Common myeloid progenitor, CD34-positive (primary cell): Measurements from ENCODE around the gene ALDH3B1.
"Not testable (repeated sequence)": the region's sequence is repeated elsewhere in the genome, so short reads cannot be mapped to it uniquely, and the experiment has no call there.

Experiments used
- CTCF ChIA-PET: fragments of 350-600 bp; sonication (Branson Sonifier 250); formaldehyde crosslinking; loops from one replicate; lab custom pipeline; 2021; ENCODE audit warnings: antibody characterized with exemption; lab: Charles Lee
- POLR2A ChIA-PET: fragments of 350-600 bp; sonication (Branson Sonifier 250); formaldehyde crosslinking; loops from one replicate; lab custom pipeline; 2021; ENCODE audit warnings: antibody characterized with exemption; lab: Charles Lee
- DNase-seq, 3 donors: peaks; one replicate each; pipeline versions ENCODE4 v3.0.0 to v3.0.0-alpha.2; 2013
- H3K27ac ChIP-seq, 2 experiments: 1 replicate in 1 of 2; 2 replicates in 1 of 2; pipeline ENCODE4 v1.7.0; 2013; ENCODE audit warnings: inconsistent platforms in 2 of 2, low read length in 2 of 2, mild to moderate bottlenecking in 2 of 2, low read depth in 1 of 2, moderate library complexity in 1 of 2; ENCODE audit not compliant: severe bottlenecking in 2 of 2, insufficient read depth in 1 of 2, poor library complexity in 1 of 2
- H3K27me3 ChIP-seq, 5 experiments: replicated peaks in 2 of 5; 1 replicate in 3 of 5; 2 replicates in 2 of 5; pipeline versions ENCODE4 v1.6.1 to v1.7.0; 2013; ENCODE audit warnings: low read length in 4 of 5, mild to moderate bottlenecking in 2 of 5, moderate library complexity in 2 of 5, inconsistent platforms in 1 of 5; ENCODE audit not compliant: insufficient read depth in 5 of 5, control insufficient read depth in 4 of 5
- H3K36me3 ChIP-seq, 4 experiments: 1 replicate in 2 of 4; 2 replicates in 2 of 4; pipeline versions ENCODE4 v1.6.1 to v1.7.0; 2013; ENCODE audit warnings: low read length in 3 of 4, control low read depth in 1 of 4, mild to moderate bottlenecking in 1 of 4; ENCODE audit not compliant: control insufficient read depth in 4 of 4, insufficient read depth in 4 of 4
- H3K4me1 ChIP-seq, 4 experiments: 1 replicate in 3 of 4; 2 replicates in 1 of 4; pipeline versions ENCODE4 v1.6.1 to v1.7.1; 2013; ENCODE audit warnings: low read length in 3 of 4, mild to moderate bottlenecking in 3 of 4, control low read depth in 1 of 4, inconsistent platforms in 1 of 4, moderate library complexity in 1 of 4; ENCODE audit not compliant: control insufficient read depth in 4 of 4, insufficient read depth in 4 of 4; ENCODE audit errors: control extremely low read depth in 1 of 4
- H3K4me3 ChIP-seq, 7 experiments: 1 replicate in 4 of 7; 2 replicates in 3 of 7; pipeline versions ENCODE4 v1.5.1 to v1.7.0; 2013; ENCODE audit warnings: mild to moderate bottlenecking in 7 of 7, low read length in 6 of 7, moderate library complexity in 6 of 7, inconsistent platforms in 2 of 7, low read depth in 2 of 7, control low read depth in 1 of 7; ENCODE audit not compliant: insufficient read depth in 4 of 7, control insufficient read depth in 1 of 7; ENCODE audit errors: extremely low read depth in 1 of 7
- H3K9me3 ChIP-seq, 5 experiments: 1 replicate in 4 of 5; 2 replicates in 1 of 5; pipeline versions ENCODE4 v1.6.1 to v1.7.1; 2013; ENCODE audit warnings: low read length in 4 of 5, mild to moderate bottlenecking in 2 of 5, inconsistent platforms in 1 of 5, low read depth in 1 of 5, moderate library complexity in 1 of 5; ENCODE audit not compliant: control insufficient read depth in 4 of 5, insufficient read depth in 2 of 5; ENCODE audit errors: control extremely low read depth in 1 of 5
- WGBS: methylation state at CpG from one replicate; pipeline ENCODE4 v1.1.5; 2013; ENCODE audit not compliant: insufficient coverage; 5-methylcytosine and 5-hydroxymethylcytosine counted together

Gene ALDH3B1

DNA sequence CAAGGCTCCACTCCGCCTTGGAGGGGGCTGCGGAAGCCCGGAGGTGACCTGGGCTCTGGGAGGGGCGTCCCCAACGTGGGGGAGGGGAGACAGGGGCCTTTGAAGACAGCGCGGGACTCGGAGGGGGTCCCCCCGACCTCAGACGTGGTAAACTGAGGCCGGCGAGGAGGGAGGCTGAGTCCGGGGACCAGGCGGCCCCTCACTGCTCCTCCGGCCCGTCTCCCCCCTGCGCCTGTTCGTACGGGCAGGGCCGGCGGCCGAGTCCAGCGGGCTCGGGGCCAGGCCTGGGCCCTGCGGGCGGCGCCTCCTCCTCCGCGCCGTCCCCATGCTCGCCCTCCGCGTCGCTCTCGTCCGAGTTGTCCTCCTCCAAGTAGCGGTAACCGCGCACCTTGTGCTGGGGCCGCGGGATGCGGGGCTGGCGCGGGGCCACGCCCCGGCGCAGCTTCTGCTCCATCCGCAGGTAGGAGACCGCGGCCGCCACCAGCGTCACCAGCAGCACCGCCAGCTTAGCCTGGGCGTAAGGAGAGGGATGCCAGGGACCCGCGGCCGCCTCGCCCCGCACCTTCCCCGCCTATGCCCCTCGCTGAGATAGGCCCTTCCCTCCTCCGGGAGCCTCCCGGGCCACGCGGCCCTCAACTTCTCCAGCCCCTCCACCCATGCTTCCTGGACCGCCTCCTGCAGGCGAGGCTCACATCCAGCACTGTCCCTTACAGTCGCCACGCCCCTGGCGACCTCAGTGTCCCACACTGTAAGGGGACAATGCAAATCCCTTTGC lies 18.6 kb upstream of the ALDH3B1 start:
- 79% methylated on average over 23 of the region's 70 CpGs for WGBS
- H3K27ac ChIP-seq, H3K36me3 ChIP-seq, H3K4me1 ChIP-seq, CTCF ChIA-PET, DNase-seq, POLR2A ChIA-PET, H3K4me3 ChIP-seq, H3K27me3 ChIP-seq, H3K9me3 ChIP-seq: not testable (repeated sequence)

DNA sequence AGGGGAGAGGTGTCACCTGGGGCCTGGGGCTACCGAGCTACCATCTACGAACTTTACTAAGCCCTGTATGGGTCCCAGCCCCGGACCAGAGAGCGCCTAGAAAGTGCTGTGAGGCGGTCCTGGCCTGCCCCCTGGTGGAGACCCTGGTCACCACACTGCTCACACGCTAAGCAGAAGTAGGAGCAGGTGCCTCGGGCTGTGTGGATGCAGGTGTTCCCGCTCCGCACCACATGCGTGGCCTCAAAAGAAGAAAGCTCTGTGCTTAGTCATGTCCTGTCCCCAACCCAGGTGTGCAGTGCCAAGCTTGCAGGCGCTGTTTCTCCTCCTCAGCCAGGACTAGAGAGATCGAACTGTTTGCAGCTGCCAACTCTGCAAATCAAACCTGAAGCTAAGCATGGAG lies 16.3 kb upstream of the ALDH3B1 start:
- POLR2A ChIA-PET, H3K27me3 ChIP-seq, H3K27ac ChIP-seq, H3K9me3 ChIP-seq, H3K36me3 ChIP-seq, H3K4me3 ChIP-seq: not testable (repeated sequence)
- WGBS: 21% methylated on average over 4 of the region's 12 CpGs
- DNase-seq: peak; percentile 47 to 94 (median 84)
- H3K4me1 ChIP-seq: peaks cover 0 to 24% (median 11%) of the 10 kb centered on the region in 4 experiments
- CTCF ChIA-PET: interaction anchor here (0.9 to 1.7 kb wide), 4 partner anchors 9 to 15 kb away, joined by 3 to 4 read pairs (median 4); no protein-coding TSS in a partner anchor

DNA sequence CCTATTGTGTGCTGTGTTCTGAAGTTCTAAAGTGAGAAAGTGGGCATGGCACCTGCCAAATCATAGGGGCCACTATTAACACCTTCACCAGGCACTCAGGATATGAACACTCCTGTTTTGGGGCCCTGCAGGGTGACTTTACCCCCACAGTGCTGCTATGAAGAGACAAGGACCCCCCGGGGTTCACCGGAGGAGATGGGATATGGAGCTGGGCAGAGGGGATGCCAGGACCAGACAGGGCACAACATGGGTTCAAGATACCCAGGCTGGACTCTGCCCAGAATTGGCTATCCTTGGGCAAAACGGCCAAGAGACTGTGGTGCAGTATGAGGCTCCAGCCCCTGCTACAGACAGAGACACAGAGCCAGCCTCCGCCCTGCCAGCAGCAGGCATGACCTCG lies 15.7 kb upstream of the ALDH3B1 start:
- WGBS: 94% methylated on average over 2 of the region's 5 CpGs

DNA sequence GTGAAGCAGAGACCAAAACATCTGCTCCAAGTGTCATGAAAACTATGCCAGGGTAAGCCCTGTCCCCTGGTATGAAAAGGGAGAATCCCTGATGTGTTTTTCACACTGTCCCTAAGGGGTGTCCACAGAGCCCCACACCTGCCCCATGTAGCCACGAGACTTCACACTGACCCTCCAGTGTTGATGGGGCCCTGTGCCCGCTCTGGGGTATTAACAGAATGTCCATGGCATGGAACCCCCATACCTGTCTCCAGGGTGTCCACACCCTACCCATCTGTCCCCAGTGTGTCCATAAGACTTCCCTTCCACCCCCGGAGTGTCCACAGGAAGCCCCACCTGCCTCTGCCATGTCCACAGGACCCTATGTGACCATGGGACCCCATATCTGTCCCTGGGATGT lies 15.0 kb upstream of the ALDH3B1 start:
- H3K36me3 ChIP-seq, H3K9me3 ChIP-seq, POLR2A ChIA-PET, H3K4me3 ChIP-seq, DNase-seq, H3K27ac ChIP-seq, H3K27me3 ChIP-seq: not testable (repeated sequence)
- CTCF ChIA-PET: interaction anchor here (1.7 kb wide), 1 partner anchor 14 kb away, joined by 4 read pairs; no protein-coding TSS in a partner anchor
- 100% methylated on average over 1 of the region's 3 CpGs for WGBS
- H3K4me1 ChIP-seq: peaks cover 0 to 36% (median 11%) of the 10 kb centered on the region in 4 experiments

More for the DNA sequence above, 15.7 kb upstream of the ALDH3B1 start:
- H3K36me3 ChIP-seq, H3K9me3 ChIP-seq, H3K27ac ChIP-seq, POLR2A ChIA-PET, DNase-seq, H3K4me3 ChIP-seq, H3K27me3 ChIP-seq: not testable (repeated sequence)
- CTCF ChIA-PET: interaction anchor here (0.9 to 1.7 kb wide), 4 partner anchors 8 to 14 kb away, joined by 3 to 4 read pairs (median 4); no protein-coding TSS in a partner anchor
- peaks cover 0 to 29% (median 11%) of the 10 kb centered on the region in 4 experiments for H3K4me1 ChIP-seq

DNA sequence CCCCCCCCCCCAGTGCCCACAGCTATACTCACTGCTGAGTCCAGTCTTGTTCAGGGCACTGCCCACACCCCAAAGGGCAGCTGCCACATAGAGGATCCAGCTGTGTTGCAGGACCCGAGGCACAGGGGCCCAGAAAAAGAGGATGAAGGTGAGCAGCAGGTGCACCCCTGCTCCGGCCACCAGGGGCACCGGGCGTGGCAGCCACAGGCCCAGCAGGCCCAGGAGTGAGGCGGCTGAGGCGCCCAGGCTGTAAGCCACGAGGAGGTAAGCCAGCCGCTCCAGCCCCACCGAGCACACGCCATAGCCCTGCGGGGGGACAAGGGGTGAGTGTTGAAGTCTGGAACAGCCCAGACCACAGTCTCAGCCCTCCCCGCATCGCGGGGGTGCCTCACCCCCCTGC lies 14.5 kb upstream of the ALDH3B1 start:
- H3K36me3 ChIP-seq: not testable (repeated sequence)
- CTCF ChIA-PET: interaction anchor here (1.7 kb wide), 1 partner anchor 14 kb away, joined by 4 read pairs; no protein-coding TSS in a partner anchor

DNA sequence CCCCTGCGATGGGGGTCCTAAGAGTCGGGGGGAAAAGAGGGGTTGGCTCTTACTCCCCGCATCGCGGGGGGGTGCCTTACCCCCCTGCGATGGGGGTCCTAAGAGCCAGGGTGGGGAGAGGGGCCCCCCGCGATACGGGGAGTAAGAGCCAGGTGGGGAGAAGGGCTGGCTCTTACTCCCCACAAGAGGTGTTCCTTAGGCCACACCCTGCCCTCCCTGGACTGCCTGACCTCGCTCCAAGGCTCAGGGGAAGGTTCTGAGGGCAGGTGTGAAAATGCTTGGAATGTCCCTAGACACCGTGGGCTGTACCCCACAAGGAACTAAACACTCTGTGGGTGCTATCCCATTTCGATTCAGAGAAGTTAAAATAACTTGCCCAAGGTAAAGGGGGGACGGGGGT lies 14.1 kb upstream of the ALDH3B1 start:
- H3K4me3 ChIP-seq: no peak overlapping the region
- H3K27me3 ChIP-seq: no peaks in the 10 kb centered on the region
- H3K4me1 ChIP-seq: peaks cover 0 to 40% (median 11%) of the 10 kb centered on the region in 4 experiments
- no peak for DNase-seq
- 93% methylated on average over 2 of the region's 13 CpGs for WGBS
- CTCF ChIA-PET: no interaction called here
- H3K9me3 ChIP-seq: no peaks in the 10 kb centered on the region
- POLR2A ChIA-PET: no interaction called here
- H3K27ac ChIP-seq: no peak overlapping the region
- H3K36me3 ChIP-seq: peaks cover 0 to 3% (median 0%) of the 10 kb centered on the region in 4 experiments

More for the DNA sequence above, 14.5 kb upstream of the ALDH3B1 start:
- POLR2A ChIA-PET, DNase-seq, H3K27ac ChIP-seq, H3K4me3 ChIP-seq, H3K9me3 ChIP-seq, H3K27me3 ChIP-seq: not testable (repeated sequence)
- 95% methylated on average over 7 of the region's 14 CpGs for WGBS
- H3K4me1 ChIP-seq: peaks cover 0 to 38% (median 11%) of the 10 kb centered on the region in 4 experiments
